Stimulated activated CD4-positive, alpha-beta T cell treated with anti-CD3 and anti-CD28 coated beads, Interleukin-1b, Interleukin-23, amount 100 ng/mL, for 1 hour (primary cell): ENCODE data around the gene ANK3.
"Not testable (repeated sequence)": the region's sequence is repeated elsewhere in the genome, so short reads cannot be mapped to it uniquely, and the experiment has no call there.

ENCODE experiments used
- DNase-seq, 2 donors: peaks; one replicate each; pipeline ENCODE4 v3.0.0-alpha.2; 2020; ENCODE audit warnings: low read depth in 2 of 2

The ANK3 gene

GRCh38 chr10:60305380-60305892 lies 84.2 kb downstream of the ANK3 start:
- DNase-seq: no peak

- no peak for DNase-seq
These were observed 84.8 kb downstream of the ANK3 start for GRCh38 chr10:60304829-60305379.

DNA sequence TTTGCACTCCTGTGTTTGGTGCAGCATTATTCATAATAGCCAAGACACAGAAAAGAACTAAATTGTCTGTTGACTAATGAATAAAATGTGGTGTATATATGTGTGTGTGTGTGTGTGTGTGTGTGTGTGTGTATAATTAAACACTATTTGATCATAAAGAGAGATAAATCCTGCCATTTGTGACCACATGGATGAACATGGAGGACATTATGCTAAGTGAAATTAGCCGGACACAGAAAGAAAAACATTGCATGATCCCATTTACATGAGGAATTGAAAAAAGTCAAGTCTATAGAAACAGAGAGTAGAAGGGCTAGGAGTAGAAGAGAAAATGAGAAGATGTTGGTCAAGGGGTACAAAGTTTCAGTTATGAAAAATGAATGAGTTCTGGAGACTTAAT lies 85.9 kb downstream of the ANK3 start:
- DNase-seq: no peak

DNA sequence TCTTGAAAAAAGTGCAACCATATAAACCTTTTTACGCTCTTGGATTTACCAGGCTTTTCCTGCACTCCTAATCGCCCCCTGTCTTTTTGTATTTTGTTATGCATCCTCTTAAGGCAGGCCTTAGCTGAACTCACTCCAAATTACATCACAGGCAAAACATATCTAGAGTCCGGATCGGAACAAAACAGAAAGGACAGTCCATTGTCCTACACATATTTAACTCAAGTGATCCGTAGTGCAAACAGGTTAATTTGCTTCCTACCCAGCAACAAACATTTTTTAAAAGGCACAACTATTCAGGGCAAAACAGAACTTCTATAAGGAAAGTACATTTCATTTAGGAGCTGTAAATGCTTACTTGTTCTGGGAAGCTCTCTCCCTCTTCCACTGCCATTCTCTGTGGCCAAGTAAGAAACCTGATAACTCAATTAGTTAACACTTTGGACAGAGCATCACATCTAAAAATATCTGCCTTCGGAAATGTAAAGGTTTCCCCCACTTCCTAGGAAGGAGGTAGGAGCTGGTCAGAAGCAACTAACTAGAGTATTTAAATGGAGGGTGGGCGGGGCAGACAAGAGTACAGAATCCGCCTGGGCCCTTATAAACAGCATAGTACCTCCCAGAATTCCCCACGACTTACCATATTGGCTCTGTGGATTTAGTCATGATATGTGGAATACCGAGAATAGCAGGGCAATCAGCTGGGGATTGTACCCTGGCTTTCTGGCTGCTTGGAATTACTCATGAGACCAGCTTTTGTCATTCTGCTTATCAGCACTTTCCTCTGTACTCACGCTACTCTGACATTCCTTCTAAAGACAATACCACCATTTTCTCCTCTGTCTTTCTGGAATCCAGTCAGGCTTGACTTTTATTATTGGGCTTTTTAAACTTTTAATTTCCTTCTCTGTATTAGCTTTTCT lies 89.5 kb downstream of the ANK3 start:
- no peak for DNase-seq

GRCh38 chr10:60299390-60299778 lies 90.3 kb downstream of the ANK3 start:
- no peak for DNase-seq

GRCh38 chr10:60298408-60299389 lies 91.0 kb downstream of the ANK3 start:
- DNase-seq: no peak

- no peak for DNase-seq
These were observed 93.6 kb downstream of the ANK3 start for GRCh38 chr10:60296073-60296472.

DNA sequence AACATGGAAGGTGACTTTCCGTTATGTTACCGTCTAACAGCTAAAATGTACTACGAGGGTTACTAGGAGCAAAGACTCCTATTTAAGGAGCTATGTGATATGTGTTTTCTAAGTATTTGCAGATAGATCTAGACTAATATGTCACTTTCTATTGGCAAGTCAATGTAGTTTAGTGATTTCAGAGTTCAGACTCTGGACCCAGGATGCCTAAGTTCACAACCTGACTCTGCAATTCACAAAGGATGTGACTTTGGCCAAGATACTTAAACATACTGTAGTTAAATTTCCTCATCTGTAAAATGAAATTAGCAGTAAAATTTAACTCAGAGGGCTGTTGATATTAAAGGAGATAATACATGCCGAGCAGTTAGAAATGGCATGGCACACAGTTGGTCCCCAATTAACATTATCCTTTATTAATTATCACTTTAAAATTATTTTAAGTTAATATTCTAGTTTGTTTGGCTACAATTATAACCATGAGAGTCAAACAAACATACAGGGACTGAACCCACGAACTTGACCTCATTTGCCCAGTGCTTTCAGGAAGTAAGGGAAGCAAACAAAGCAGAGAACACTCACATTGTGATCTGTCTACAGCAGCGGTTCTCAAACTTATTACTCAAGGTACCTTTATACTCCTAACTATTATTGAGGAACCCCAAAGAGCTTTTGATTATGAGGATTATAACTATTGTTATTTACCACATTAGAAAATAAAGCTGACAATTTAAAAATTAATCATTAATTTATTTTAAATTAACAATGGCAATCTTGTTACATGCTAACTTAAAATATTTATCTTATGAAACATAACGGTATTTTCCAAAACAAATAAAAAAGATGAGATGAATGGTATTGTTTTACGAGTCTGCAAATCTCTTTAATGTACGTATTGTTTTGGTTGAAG lies 94.4 kb downstream of the ANK3 start:
- no peak for DNase-seq

DNA sequence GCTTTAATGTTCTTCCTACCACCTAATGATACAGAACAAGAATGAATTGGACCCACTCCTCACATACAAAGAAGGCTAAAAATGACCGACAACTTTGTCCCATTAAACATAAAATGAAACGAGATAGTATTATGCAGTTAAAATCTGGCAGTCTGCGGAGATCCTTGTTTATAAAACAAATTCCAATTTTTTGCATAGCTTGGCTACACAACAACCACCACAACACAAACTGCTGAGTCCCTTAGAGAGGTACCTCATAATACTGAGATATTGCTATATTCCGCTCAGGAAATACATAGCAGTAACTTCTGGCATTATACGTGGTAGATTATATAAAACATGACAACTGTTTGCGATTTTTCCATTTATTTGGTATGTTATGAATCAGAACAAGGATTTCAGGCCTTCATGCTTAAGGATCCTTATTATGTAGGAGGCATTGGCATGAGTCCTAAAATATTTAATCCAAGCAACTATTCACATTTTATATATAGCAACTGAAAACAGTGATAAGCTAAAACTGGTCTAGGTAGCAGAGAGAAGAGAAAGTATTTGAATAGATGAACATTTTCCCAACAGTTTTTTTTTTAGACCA lies 96.0 kb downstream of the ANK3 start:
- DNase-seq: no peak

GRCh38 chr10:60292998-60293397 lies 96.7 kb downstream of the ANK3 start:
- no peak for DNase-seq

DNA sequence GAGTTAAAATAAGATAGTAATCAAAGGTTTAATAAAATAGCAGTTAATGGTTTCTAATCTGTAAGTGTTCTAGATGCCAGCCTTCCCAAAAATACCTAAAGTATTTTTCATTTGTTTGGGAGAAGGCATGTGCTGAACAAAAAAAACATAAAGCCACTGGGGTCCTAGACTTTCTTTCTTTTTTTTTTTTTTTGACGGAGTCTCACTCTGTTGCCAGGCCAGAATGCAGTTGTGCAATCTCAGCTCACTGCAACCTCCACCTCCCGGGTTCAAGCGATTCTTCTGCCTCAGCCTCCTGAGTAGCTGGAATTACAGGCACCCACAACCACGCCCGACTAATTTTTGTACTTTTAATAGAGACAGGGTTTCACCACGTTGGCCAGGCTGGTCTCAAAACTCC lies 97.1 kb downstream of the ANK3 start:
- DNase-seq: not testable (repeated sequence)

DNA sequence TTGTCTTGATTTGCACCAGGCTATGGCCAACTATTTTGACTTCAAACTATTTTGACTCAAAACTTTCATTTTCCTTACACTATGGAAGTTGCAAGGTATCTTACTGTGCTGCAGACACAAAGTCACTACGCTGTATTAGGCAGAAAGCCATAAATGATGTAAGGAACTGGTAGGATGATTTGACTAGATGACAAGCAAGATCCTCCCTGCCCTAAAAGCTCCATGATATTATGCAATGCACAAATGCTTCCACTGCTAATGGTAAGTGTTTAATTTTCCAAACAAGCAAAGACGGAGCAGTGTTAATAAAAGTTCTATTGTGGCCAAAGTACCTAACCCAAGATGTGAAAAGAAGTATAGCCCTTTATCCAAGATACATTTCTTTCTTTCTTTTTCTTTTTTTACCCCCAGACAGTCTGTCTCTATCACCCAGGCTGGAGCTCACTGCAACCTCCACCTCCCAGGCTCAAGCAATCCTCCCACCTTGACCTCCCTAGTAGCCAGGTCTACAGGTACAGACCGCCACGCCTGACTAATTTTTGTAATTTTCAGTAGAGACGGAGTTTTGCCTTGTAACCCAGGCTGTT lies 98.2 kb downstream of the ANK3 start:
- DNase-seq: no peak

DNA sequence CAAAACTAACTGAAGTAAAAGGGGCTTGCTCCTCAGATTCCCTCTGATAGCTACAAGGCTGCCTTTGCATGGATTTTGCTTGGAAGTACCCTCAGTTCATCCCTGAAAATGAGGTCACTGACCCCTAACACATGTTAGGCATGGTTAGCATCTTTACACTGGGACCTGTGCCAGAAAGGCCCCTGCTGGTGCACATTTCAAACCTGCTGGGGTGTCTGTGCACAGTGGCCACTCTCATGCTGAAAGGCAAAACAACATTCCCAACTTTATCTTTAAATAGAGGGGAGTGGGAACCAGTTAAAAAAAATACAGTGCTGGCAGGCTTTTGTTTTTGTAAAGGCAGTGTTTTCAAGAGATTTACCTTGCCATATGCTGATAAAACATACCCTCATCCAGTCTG lies 99.1 kb downstream of the ANK3 start:
- DNase-seq: no peak

DNA sequence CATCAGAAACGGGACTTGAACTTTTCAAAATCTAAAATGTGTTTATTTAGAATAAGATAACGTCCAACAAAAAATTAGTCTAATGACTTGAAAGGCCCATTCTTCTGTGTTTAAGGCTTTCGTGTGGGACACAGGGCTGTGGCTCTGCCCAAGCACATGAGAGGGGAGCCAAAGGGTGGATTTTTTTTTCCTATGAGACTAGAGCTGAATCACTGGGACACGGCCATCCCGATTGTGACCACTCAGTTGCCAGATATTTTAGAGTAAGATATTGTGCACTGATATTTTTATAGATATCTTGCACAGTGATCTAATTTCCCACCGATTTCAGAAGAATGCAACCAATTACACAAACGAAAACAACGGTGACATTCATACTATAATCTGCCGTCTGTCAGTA lies 99.9 kb downstream of the ANK3 start:
- DNase-seq: no peak

GRCh38 chr10:60288256-60288655 lies 101.4 kb downstream of the ANK3 start:
- DNase-seq: no peak

- no peak for DNase-seq
These were observed 103.1 kb downstream of the ANK3 start for GRCh38 chr10:60286559-60286958.

GRCh38 chr10:60283397-60283796 lies 106.3 kb downstream of the ANK3 start:
- DNase-seq: no peak

GRCh38 chr10:60282771-60283353 lies 106.8 kb downstream of the ANK3 start:
- DNase-seq: no peak

DNA sequence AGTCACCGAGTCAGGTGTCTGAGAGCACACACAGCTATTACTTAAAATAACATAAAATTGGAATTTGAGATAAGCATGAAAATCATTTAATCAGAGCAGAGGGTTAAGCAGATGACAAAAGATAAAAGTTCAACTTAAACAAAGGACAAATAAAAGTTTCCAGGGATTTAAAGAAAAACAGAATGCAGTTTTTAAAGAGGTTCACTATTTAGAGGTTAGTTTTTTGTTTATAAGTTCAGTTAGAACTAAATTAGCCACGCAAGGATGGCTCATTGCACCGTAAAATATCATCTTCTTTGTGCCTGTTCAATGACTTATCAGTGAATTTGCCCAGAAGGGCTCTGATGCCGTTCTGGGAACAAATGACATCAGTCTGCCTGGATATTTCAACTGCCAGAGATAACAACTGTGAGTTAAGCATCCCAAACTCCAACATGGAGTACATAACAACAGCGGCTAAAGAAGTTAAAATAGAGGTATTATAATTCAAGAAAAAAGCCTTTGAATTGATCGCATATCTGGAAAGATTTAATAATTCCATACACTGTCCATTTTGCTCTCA lies 107.8 kb downstream of the ANK3 start:
- no peak for DNase-seq
